ENCODE data around the gene DOCK11.

GRCh38 chrX:118621081-118621759, 125.6 kb downstream of the DOCK11 start:
- TF ChIP-seq TAF1 (IDR thresholded peaks at IDR 0.05; ENCODE audit: borderline replicate concordance, insufficient read depth, low read length) (no peak), POLR2AphosphoS5 (IDR thresholded peaks at IDR 0.05; ENCODE audit: low read depth, low read length) (no peak), FOXP2 (optimal IDR thresholded peaks at IDR 0.05; ENCODE audit: borderline replicate concordance, extremely low read depth, extremely low read length, insufficient read depth) (no peak), SIN3A (IDR thresholded peaks at IDR 0.05; ENCODE audit: borderline replicate concordance, insufficient read depth, low read length) (no peak)

Measured in PFSK-1 (cell line).